HEK293 (cell line): ENCODE results near the gene SPATA24.
A peak's percentile ranks its signal among the peaks of the same experiment; 100 is the strongest.

Source experiments
- CTCF ChIA-PET: fragments of 350-600 bp; formaldehyde crosslinking; extraction: SDS; loops from one replicate; lab custom pipeline; 2021; ENCODE audit warnings: antibody characterized with exemption; lab: Yijun Ruan, JAX
- POLR2A ChIA-PET: fragments of 300-600 bp; formaldehyde crosslinking; extraction: SDS; loops from one replicate; lab custom pipeline; 2020; ENCODE audit warnings: antibody characterized with exemption, inconsistent platforms; lab: Yijun Ruan, JAX
- H3K27ac ChIP-seq: fragments of 200-500 bp; sonication (Bioruptor generic); 2 replicates; pipeline ENCODE4 v1.5.1; 2014; ENCODE audit warnings: low read depth, low read length, control low read depth, inconsistent platforms; ENCODE audit errors: extremely low read depth
- H3K36me3 ChIP-seq, 2 experiments: fragments of 200-500 bp in 1 of 2; sonication (Bioruptor generic) in 1 of 2; 1 replicate in 1 of 2; 2 replicates in 1 of 2; pipeline ENCODE4 v1.5.1; 2014 to 2017; ENCODE audit warnings: inconsistent platforms in 2 of 2, low read length in 2 of 2; ENCODE audit not compliant: control insufficient read depth in 2 of 2, insufficient read depth in 1 of 2
- H3K4me1 ChIP-seq: fragments of 200-500 bp; sonication (Bioruptor generic); 2 replicates; pipeline ENCODE4 v1.5.1; 2014; ENCODE audit warnings: mild to moderate bottlenecking, low read length, inconsistent platforms; ENCODE audit not compliant: control insufficient read depth, insufficient read depth
- H3K4me3 ChIP-seq: 2 replicates; pipeline ENCODE4 v1.5.1; 2011; ENCODE audit warnings: low read depth, mild to moderate bottlenecking, control low read depth, low read length, moderate library complexity
- H3K9me3 ChIP-seq: fragments of 200-500 bp; sonication (Bioruptor generic); 2 replicates; pipeline ENCODE4 v1.5.1; 2014; ENCODE audit warnings: low read depth, low read length, inconsistent platforms; ENCODE audit not compliant: control insufficient read depth, insufficient read depth
- CTCF ChIP-seq: fragments of 450-650 bp; formaldehyde crosslinking; IDR thresholded peaks from 2 replicates; pipeline ENCODE4 v1.5.1; 2016; ENCODE audit warnings: missing biosample characterization, missing genetic modification characterization
- HOXD13 ChIP-seq: sonication (generic); formaldehyde crosslinking; IDR thresholded peaks from 2 replicates; pipeline ENCODE4 v1.8.0; 2022; ENCODE audit warnings: missing genetic modification reagents, borderline replicate concordance
- IKZF3 ChIP-seq: fragments of 450-650 bp; IDR thresholded peaks from 2 replicates; pipeline ENCODE4 v1.5.0; 2018; ENCODE audit warnings: missing biosample characterization, mild to moderate bottlenecking, missing genetic modification characterization, moderate library complexity
- MEIS1 ChIP-seq: sonication (generic); formaldehyde crosslinking; IDR thresholded peaks from 2 replicates; pipeline ENCODE4 v1.8.1; 2022; ENCODE audit warnings: missing genetic modification reagents, mild to moderate bottlenecking, borderline replicate concordance
- OVOL3 ChIP-seq: fragments of 450-650 bp; formaldehyde crosslinking; IDR thresholded peaks from 2 replicates; pipeline ENCODE4 v1.5.1; 2016; ENCODE audit warnings: missing biosample characterization, missing genetic modification characterization
- SCRT1 ChIP-seq: fragments of 450-650 bp; formaldehyde crosslinking; IDR thresholded peaks from 2 replicates; pipeline ENCODE4 v1.5.1; 2016; ENCODE audit warnings: missing biosample characterization, missing genetic modification characterization, borderline replicate concordance
- SP7 ChIP-seq: fragments of 450-650 bp; formaldehyde crosslinking; IDR thresholded peaks from 2 replicates; pipeline ENCODE4 v1.5.1; 2016; ENCODE audit warnings: missing biosample characterization, missing genetic modification characterization
- TCF7L2 ChIP-seq: IDR thresholded peaks from 2 replicates; pipeline ENCODE4 v1.6.1; 2011; ENCODE audit warnings: low read depth, mild to moderate bottlenecking, inconsistent platforms, low read length, moderate library complexity, borderline replicate concordance
- TRIM28 ChIP-seq: IDR thresholded peaks from 2 replicates; pipeline ENCODE4 v1.6.1; 2011; ENCODE audit warnings: low read length, control low read depth, borderline replicate concordance
- TSHZ1 ChIP-seq: fragments of 450-650 bp; formaldehyde crosslinking; IDR thresholded peaks from 2 replicates; pipeline ENCODE4 v1.5.1; 2016; ENCODE audit warnings: missing biosample characterization, missing genetic modification characterization, borderline replicate concordance
- ZBTB17 ChIP-seq: fragments of 450-650 bp; formaldehyde crosslinking; IDR thresholded peaks from 2 replicates; pipeline ENCODE4 v1.5.1; 2016; ENCODE audit warnings: missing biosample characterization, missing genetic modification characterization
- ZBTB26 ChIP-seq: fragments of 450-650 bp; formaldehyde crosslinking; optimal IDR thresholded peaks from 2 replicates; pipeline ENCODE3; 2016; ENCODE audit warnings: missing biosample characterization, mild to moderate bottlenecking, missing genetic modification characterization
- ZNF114 ChIP-seq: fragments of 450-650 bp; formaldehyde crosslinking; IDR thresholded peaks from 2 replicates; pipeline ENCODE4 v1.5.0; 2017; ENCODE audit warnings: missing biosample characterization, missing genetic modification characterization
- ZNF121 ChIP-seq: fragments of 450-650 bp; formaldehyde crosslinking; IDR thresholded peaks from 2 replicates; pipeline ENCODE4 v1.5.1; 2016; ENCODE audit warnings: missing biosample characterization, missing genetic modification characterization
- ZNF133 ChIP-seq: fragments of 450-650 bp; formaldehyde crosslinking; IDR thresholded peaks from 2 replicates; pipeline ENCODE4 v1.5.1; 2016; ENCODE audit warnings: missing biosample characterization, missing genetic modification characterization
- ZNF2 ChIP-seq: fragments of 450-650 bp; formaldehyde crosslinking; IDR thresholded peaks from 2 replicates; pipeline ENCODE4 v1.5.1; 2016; ENCODE audit warnings: missing biosample characterization, missing genetic modification characterization
- ZNF335 ChIP-seq: fragments of 450-650 bp; formaldehyde crosslinking; conservative IDR thresholded peaks from 2 replicates; pipeline ENCODE4 v1.5.1; 2016; ENCODE audit warnings: missing biosample characterization, missing genetic modification characterization
- ZNF391 ChIP-seq: fragments of 450-650 bp; formaldehyde crosslinking; IDR thresholded peaks from 2 replicates; pipeline ENCODE4 v1.5.1; 2016; ENCODE audit warnings: low read depth, missing biosample characterization, missing genetic modification characterization, borderline replicate concordance
- ZNF624 ChIP-seq: fragments of 450-650 bp; formaldehyde crosslinking; IDR thresholded peaks from 2 replicates; pipeline ENCODE4 v1.5.1; 2017; ENCODE audit warnings: missing biosample characterization, missing genetic modification characterization
- ZNF654 ChIP-seq: fragments of 450-650 bp; formaldehyde crosslinking; IDR thresholded peaks from 2 replicates; pipeline ENCODE4 v1.5.1; 2016; ENCODE audit warnings: low read depth, missing biosample characterization, missing genetic modification characterization

The SPATA24 gene

GRCh38 chr5:139402561-139403158, 1.2 kb downstream of the SPATA24 start:
- Histone ChIP-seq H3K4me1 (peaks cover 5% of the 10 kb centered on the region; the same call in 1 of the 2 replicates), H3K9me3 (no peaks in the 10 kb centered on the region)
- ChIA-PET CTCF (interaction anchor here (0.5 to 2.8 kb wide), 21 partner anchors 9 to 1102 kb away, joined by 3 to 18 read pairs (median 3); no protein-coding TSS in a partner anchor), POLR2A (interaction anchor here (1.4 to 2.3 kb wide), 2 partner anchors 36 to 109 kb away, joined by 3 to 8 read pairs; partner anchors contain the start of genes DNAJC18 and MATR3)
- TF ChIP-seq ZBTB17, result peak; percentile 62
- TF ChIP-seq TRIM28, result 0 out of 2 replicates have a peak, but pooled peaks have one; percentile 17
- TF ChIP-seq IKZF3 (tag by site-specific recombination), result 0 out of 2 replicates have a peak, but pooled peaks have one; percentile 8
- TF ChIP-seq ZBTB26 (tag by site-specific recombination), result peak; percentile 5
- no peak for TF ChIP-seq HOXD13 (CRISPR knock-in tag)
- TF ChIP-seq ZNF654 (tag by site-specific recombination), result peak; percentile 37
- 0 out of 2 replicates have a peak, but pooled peaks have one; percentile 15 for TF ChIP-seq SP7 (tag by site-specific recombination)
- peak; percentile 66 for TF ChIP-seq CTCF (tag by site-specific recombination)
- no peak for TF ChIP-seq ZNF2 (tag by site-specific recombination)
- TF ChIP-seq, all 188 proteins: peak for 7
- no peak overlapping the region for H3K4me3 ChIP-seq
- H3K27ac ChIP-seq, result no peak overlapping the region
- H3K36me3 ChIP-seq, result peaks cover 0 to 12% of the 10 kb centered on the region in 2 experiments; a peak in 2 of 3 replicates

- Histone ChIP-seq H3K27ac (no peak overlapping the region), H3K4me1 (peaks cover 5% of the 10 kb centered on the region; the same call in 1 of the 2 replicates), H3K4me3 (no peak overlapping the region), H3K36me3 (peaks cover 0 to 12% of the 10 kb centered on the region in 2 experiments; a peak in 2 of 3 replicates), H3K9me3 (no peaks in the 10 kb centered on the region)
- CTCF ChIA-PET, result interaction anchor here (0.6 to 2.8 kb wide), 10 partner anchors 10 to 398 kb away, joined by 3 to 18 read pairs (median 4); no protein-coding TSS in a partner anchor
- TF ChIP-seq ZNF335 (tag by site-specific recombination) (no peak), ZNF133 (tag by site-specific recombination) (peak; percentile 72; the same call in 1 of the 2 replicates), TCF7L2 (no peak)
- POLR2A ChIA-PET, result no interaction called here
These were observed 2.3 kb downstream of the SPATA24 start for GRCh38 chr5:139401546-139401945.

GRCh38 chr5:139399501-139400121, 4.3 kb downstream of the SPATA24 start:
- ChIA-PET CTCF (interaction anchor here (0.7 kb wide), 1 partner anchor 17 kb away, joined by 3 read pairs; no protein-coding TSS in a partner anchor), POLR2A (no interaction called here)
- Histone ChIP-seq H3K4me3 (no peak overlapping the region), H3K27ac (no peak overlapping the region), H3K4me1 (peaks cover 5% of the 10 kb centered on the region; the same call in 1 of the 2 replicates), H3K9me3 (no peaks in the 10 kb centered on the region), H3K36me3 (peaks cover 0 to 12% of the 10 kb centered on the region in 2 experiments; a peak in 2 of 3 replicates)
- TF ChIP-seq TSHZ1 (tag by site-specific recombination) (no peak), ZNF391 (tag by site-specific recombination) (no peak), MEIS1 (CRISPR knock-in tag) (no peak), ZNF624 (no peak), ZNF121 (no peak), ZNF114 (tag by site-specific recombination) (no peak), SCRT1 (no peak), OVOL3 (tag by site-specific recombination) (no peak)
